22Rv1 (cell line): ENCODE data around the gene VPS13D.

Source experiments
- CTCF ChIP-seq: fragments of 450-650 bp; IDR thresholded peaks from 2 replicates; pipeline ENCODE4 v1.5.1; 2017; ENCODE audit warnings: mild to moderate bottlenecking
- ZFX ChIP-seq: fragments of 450-650 bp; IDR thresholded peaks from 2 replicates; pipeline ENCODE4 v1.6.1; 2017; ENCODE audit warnings: antibody characterized with exemption, borderline replicate concordance

- no peak for TF ChIP-seq CTCF
- TF ChIP-seq ZFX, result no peak
These were observed 198.5 kb downstream of the VPS13D start for GRCh38 chr1:12428334-12428733.
